Measurements from ENCODE around the gene HARS1. TPM values are rescaled to one million over a fixed set of nuclear protein-coding genes. Genes with fewer than 3 reads are reported as not detected.

Gene HARS1
- total and polyA plus RNA-seq, 2 experiments from 2014 or later: 41.1 to 56.6 TPM

DNA sequence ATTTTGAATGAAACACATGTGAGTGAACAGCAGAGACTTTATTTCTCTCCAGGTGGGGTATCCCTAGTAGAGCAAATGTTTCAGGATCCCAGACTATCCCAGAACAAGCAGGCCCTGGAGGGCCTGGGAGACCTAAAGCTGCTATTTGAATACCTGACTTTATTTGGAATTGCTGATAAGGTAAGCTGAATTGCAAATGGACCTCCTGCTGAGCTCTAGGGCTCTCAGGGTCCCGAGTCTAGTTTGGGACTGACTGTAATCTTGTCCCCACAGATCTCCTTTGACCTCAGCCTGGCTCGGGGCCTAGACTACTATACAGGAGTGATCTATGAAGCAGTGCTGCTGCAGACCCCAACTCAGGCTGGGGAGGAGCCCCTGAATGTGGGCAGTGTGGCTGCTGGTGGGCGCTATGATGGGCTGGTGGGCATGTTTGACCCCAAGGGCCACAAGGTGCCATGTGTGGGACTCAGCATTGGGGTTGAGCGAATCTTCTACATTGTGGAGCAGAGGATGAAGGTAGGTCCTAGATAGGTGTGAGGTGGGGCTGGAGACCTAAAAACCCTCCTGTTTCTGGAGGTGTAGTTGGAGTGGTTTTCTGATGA is 5.8 kb upstream of the HARS1 start:
- Histone ChIP-seq H2AFZ (no peak overlapping the region), H3K4me3 (no peak overlapping the region), H3K4me1 (ENCODE audit: insufficient read depth) (peaks cover 21% of the 10 kb centered on the region), H3K79me2 (peaks cover 44% of the 10 kb centered on the region), H3K27ac (no peak overlapping the region), H3K4me2 (no peak overlapping the region), H3K9me3 (ENCODE audit: low read depth) (no peaks in the 10 kb centered on the region), H3K9me2 (replicated peaks; ENCODE audit: insufficient read depth) (no peaks in the 10 kb centered on the region), H4K20me1 (ENCODE audit: insufficient read depth, poor library complexity, severe bottlenecking) (no peaks in the 10 kb centered on the region), H3K36me3 (replicated peaks; ENCODE audit: insufficient read depth, low read depth) (no peaks in the 10 kb centered on the region), H3K27me3 (no peaks in the 10 kb centered on the region)
- no peak for TF ChIP-seq EZH2phosphoT487 (IDR thresholded peaks at IDR 0.05; ENCODE audit: low read depth, severe bottlenecking, unreplicated experiment)
- TF ChIP-seq, protein P1, sequence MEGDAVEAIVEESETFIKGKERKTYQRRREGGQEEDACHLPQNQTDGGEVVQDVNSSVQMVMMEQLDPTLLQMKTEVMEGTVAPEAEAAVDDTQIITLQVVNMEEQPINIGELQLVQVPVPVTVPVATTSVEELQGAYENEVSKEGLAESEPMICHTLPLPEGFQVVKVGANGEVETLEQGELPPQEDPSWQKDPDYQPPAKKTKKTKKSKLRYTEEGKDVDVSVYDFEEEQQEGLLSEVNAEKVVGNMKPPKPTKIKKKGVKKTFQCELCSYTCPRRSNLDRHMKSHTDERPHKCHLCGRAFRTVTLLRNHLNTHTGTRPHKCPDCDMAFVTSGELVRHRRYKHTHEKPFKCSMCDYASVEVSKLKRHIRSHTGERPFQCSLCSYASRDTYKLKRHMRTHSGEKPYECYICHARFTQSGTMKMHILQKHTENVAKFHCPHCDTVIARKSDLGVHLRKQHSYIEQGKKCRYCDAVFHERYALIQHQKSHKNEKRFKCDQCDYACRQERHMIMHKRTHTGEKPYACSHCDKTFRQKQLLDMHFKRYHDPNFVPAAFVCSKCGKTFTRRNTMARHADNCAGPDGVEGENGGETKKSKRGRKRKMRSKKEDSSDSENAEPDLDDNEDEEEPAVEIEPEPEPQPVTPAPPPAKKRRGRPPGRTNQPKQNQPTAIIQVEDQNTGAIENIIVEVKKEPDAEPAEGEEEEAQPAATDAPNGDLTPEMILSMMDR (IDR thresholded peaks at IDR 0.05; ENCODE audit: poor library complexity): no peak
- TF ChIP-seq EZH2 (IDR thresholded peaks at IDR 0.05; ENCODE audit: borderline replicate concordance): no peak
- WGBS (ENCODE audit: low lambda C conversion rate, missing lambda C conversion rate): 79% methylated on average over 4 of the region's 4 CpGs
- no peak for DNase-seq (ENCODE audit: low spot score)

GRCh38 chr5:140694276-140694675 is 3.1 kb upstream of the HARS1 start:
- Histone ChIP-seq H3K4me2 (no peak overlapping the region), H3K27ac (no peak overlapping the region), H3K36me3 (replicated peaks; ENCODE audit: insufficient read depth, low read depth) (no peaks in the 10 kb centered on the region), H3K4me1 (ENCODE audit: insufficient read depth) (peaks cover 20% of the 10 kb centered on the region), H3K9me2 (replicated peaks; ENCODE audit: insufficient read depth) (no peaks in the 10 kb centered on the region), H4K20me1 (ENCODE audit: insufficient read depth, poor library complexity, severe bottlenecking) (no peaks in the 10 kb centered on the region), H2AFZ (no peak overlapping the region), H3K79me2 (peaks cover 47% of the 10 kb centered on the region), H3K9me3 (ENCODE audit: low read depth) (no peaks in the 10 kb centered on the region), H3K4me3 (no peak overlapping the region), H3K27me3 (no peaks in the 10 kb centered on the region)
- DNase-seq (ENCODE audit: low spot score): no peak
- TF ChIP-seq, protein P1 (IDR thresholded peaks at IDR 0.05; ENCODE audit: poor library complexity): no peak
- TF ChIP-seq EZH2 (IDR thresholded peaks at IDR 0.05; ENCODE audit: borderline replicate concordance) (no peak), EZH2phosphoT487 (IDR thresholded peaks at IDR 0.05; ENCODE audit: low read depth, severe bottlenecking, unreplicated experiment) (no peak)
- 95% methylated on average over 5 of the region's 5 CpGs for WGBS (ENCODE audit: low lambda C conversion rate, missing lambda C conversion rate)

GRCh38 chr5:140690376-140690932 is 716 bp downstream of the HARS1 start:
- H3K79me2 ChIP-seq: peaks cover 61% of the 10 kb centered on the region
- H3K4me3 ChIP-seq: peak overlapping the region; percentile 75
- TF ChIP-seq EZH2phosphoT487 (IDR thresholded peaks at IDR 0.05; ENCODE audit: low read depth, severe bottlenecking, unreplicated experiment) (no peak), EZH2 (IDR thresholded peaks at IDR 0.05; ENCODE audit: borderline replicate concordance) (no peak)
- TF ChIP-seq, protein P1 (IDR thresholded peaks at IDR 0.05; ENCODE audit: poor library complexity): no peak
- WGBS (ENCODE audit: low lambda C conversion rate, missing lambda C conversion rate): 66% methylated on average over 8 of the region's 8 CpGs
- H2AFZ ChIP-seq: peak overlapping the region; percentile 75
- peak overlapping the region; percentile 96 for H3K4me2 ChIP-seq
- no peaks in the 10 kb centered on the region for H4K20me1 ChIP-seq (ENCODE audit: insufficient read depth, poor library complexity, severe bottlenecking)
- H3K36me3 ChIP-seq (replicated peaks; ENCODE audit: insufficient read depth, low read depth): no peaks in the 10 kb centered on the region
- H3K4me1 ChIP-seq (ENCODE audit: insufficient read depth): peaks cover 20% of the 10 kb centered on the region
- peak overlapping the region; percentile 83 for H3K27ac ChIP-seq
- H3K27me3 ChIP-seq: no peaks in the 10 kb centered on the region
- no peaks in the 10 kb centered on the region for H3K9me2 ChIP-seq (replicated peaks; ENCODE audit: insufficient read depth)
- DNase-seq (ENCODE audit: low spot score): peak; percentile 21
- H3K9me3 ChIP-seq (ENCODE audit: low read depth): no peaks in the 10 kb centered on the region
